ENCODE data around the gene SLC24A4. TPM values are rescaled to one million over a fixed set of nuclear protein-coding genes. Genes with fewer than 3 reads are reported as not detected.

Gene SLC24A4
- total RNA-seq, 4 donors from 2014 or later = 0.35 to 0.49 TPM; not detected in 2

- DNase-seq = no peak
- no peak overlapping the region for H3K4me3 ChIP-seq
- H3K9me3 ChIP-seq = no peaks in the 10 kb centered on the region
- H3K36me3 ChIP-seq = no peaks in the 10 kb centered on the region
- H3K27me3 ChIP-seq = no peaks in the 10 kb centered on the region
- no peaks in the 10 kb centered on the region for H3K4me1 ChIP-seq
- intact Hi-C loops (cut with DNase I; ENCODE audit: low total_unique reads) = no loop called here
- TF ChIP-seq CTCF (IDR thresholded peaks at IDR 0.05) (no peak), POLR2A (IDR thresholded peaks at IDR 0.05) (no peak)
- H3K27ac ChIP-seq = no peak overlapping the region
Observed at GRCh38 chr14:92470811-92471210, 147.8 kb downstream of the SLC24A4 start.

- TF ChIP-seq POLR2A (IDR thresholded peaks at IDR 0.05) (no peak), CTCF (IDR thresholded peaks at IDR 0.05) (no peak)
- no peak for DNase-seq
- no peak overlapping the region for H3K4me3 ChIP-seq
- no peak overlapping the region for H3K27ac ChIP-seq
- H3K36me3 ChIP-seq = no peaks in the 10 kb centered on the region
- intact Hi-C loops (cut with DNase I; ENCODE audit: low total_unique reads) = no loop called here
- H3K9me3 ChIP-seq = no peaks in the 10 kb centered on the region
- no peaks in the 10 kb centered on the region for H3K4me1 ChIP-seq
- H3K27me3 ChIP-seq = no peaks in the 10 kb centered on the region
Observed at GRCh38 chr14:92471919-92472318, 149.0 kb downstream of the SLC24A4 start.

- no peak overlapping the region for H3K4me3 ChIP-seq
- intact Hi-C loops (cut with DNase I; ENCODE audit: low total_unique reads) = no loop called here
- no peak for TF ChIP-seq CTCF (IDR thresholded peaks at IDR 0.05)
- no peak for TF ChIP-seq POLR2A (IDR thresholded peaks at IDR 0.05)
- no peaks in the 10 kb centered on the region for H3K4me1 ChIP-seq
- no peaks in the 10 kb centered on the region for H3K27me3 ChIP-seq
- H3K9me3 ChIP-seq = no peaks in the 10 kb centered on the region
- H3K36me3 ChIP-seq = no peaks in the 10 kb centered on the region
- H3K27ac ChIP-seq = no peak overlapping the region
- no peak for DNase-seq
Observed at GRCh38 chr14:92472860-92473259, 149.9 kb downstream of the SLC24A4 start.

GRCh38 chr14:92473261-92473968 lies 150.4 kb downstream of the SLC24A4 start:
- H3K4me3 ChIP-seq = no peak overlapping the region
- no peak overlapping the region for H3K27ac ChIP-seq
- no peaks in the 10 kb centered on the region for H3K9me3 ChIP-seq
- no peaks in the 10 kb centered on the region for H3K4me1 ChIP-seq
- TF ChIP-seq CTCF (IDR thresholded peaks at IDR 0.05) (no peak), POLR2A (IDR thresholded peaks at IDR 0.05) (no peak)
- peak; percentile 50 to 58 for DNase-seq
- intact Hi-C loops (cut with DNase I; ENCODE audit: low total_unique reads) = no loop called here
- no peaks in the 10 kb centered on the region for H3K36me3 ChIP-seq
- no peaks in the 10 kb centered on the region for H3K27me3 ChIP-seq

GRCh38 chr14:92473969-92474535 lies 151.1 kb downstream of the SLC24A4 start:
- TF ChIP-seq POLR2A (IDR thresholded peaks at IDR 0.05) = no peak
- intact Hi-C loops (cut with DNase I; ENCODE audit: low total_unique reads) = no loop called here
- Histone ChIP-seq H3K4me1 (no peaks in the 10 kb centered on the region), H3K27ac (no peak overlapping the region), H3K9me3 (no peaks in the 10 kb centered on the region), H3K4me3 (no peak overlapping the region), H3K27me3 (no peaks in the 10 kb centered on the region), H3K36me3 (no peaks in the 10 kb centered on the region)
- no peak for DNase-seq

Data from uterus (tissue), 4 donors.